M059J (cell line): ENCODE measurements around the gene VEZF1. TPM values are rescaled to one million over a fixed set of nuclear protein-coding genes. Genes with fewer than 3 reads are reported as not detected.
A peak's percentile ranks its signal among the peaks of the same experiment; 100 is the strongest.

Experiments
- DNase-seq: peaks from one replicate; pipeline ENCODE4 v3.0.0-alpha.2; 2012; ENCODE audit warnings: low read depth
- total RNA-seq: library from RNA; depleted of rRNA; stranded (reverse); fragments of >200 nt; shearing (Covaris generic); gene quantifications from 2 replicates; pipeline ENCODE4 v1.2.3, GENCODE V29; 2014; rRNA removed

Gene VEZF1, protein sequence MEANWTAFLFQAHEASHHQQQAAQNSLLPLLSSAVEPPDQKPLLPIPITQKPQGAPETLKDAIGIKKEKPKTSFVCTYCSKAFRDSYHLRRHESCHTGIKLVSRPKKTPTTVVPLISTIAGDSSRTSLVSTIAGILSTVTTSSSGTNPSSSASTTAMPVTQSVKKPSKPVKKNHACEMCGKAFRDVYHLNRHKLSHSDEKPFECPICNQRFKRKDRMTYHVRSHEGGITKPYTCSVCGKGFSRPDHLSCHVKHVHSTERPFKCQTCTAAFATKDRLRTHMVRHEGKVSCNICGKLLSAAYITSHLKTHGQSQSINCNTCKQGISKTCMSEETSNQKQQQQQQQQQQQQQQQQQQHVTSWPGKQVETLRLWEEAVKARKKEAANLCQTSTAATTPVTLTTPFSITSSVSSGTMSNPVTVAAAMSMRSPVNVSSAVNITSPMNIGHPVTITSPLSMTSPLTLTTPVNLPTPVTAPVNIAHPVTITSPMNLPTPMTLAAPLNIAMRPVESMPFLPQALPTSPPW
- total RNA-seq = 62.4 and 63.3 TPM in 2 replicates

GRCh38 chr17:57987581-57988300 is at the start of gene VEZF1:
VEZF1 (minus strand) TSS chr17:57988254; CDS start chr17:57988111, 143 bp downstream.
- DNase-seq = peak; percentile 67

- DNase-seq = no peak
Observed at GRCh38 chr17:58032691-58033415, 44.8 kb upstream of the VEZF1 start.

DNA sequence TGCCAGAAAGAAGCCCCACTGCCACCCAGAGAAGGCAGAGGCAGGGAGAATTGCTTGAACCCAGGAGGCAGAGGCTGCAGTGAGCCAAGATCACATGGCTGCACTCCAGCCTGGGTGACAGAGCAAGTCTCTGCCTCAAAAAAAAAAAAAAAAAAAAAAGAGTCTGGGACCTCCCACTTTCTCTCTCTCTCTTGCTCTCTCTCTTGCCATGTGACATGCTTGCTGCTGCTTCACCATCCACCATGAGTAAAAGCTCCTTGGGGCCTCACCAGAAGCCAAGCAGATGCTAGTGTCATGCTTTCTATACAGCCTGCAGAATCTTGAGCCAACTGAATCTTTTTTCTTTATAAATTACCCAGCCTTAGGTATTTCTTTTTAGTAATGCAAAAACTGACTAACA is 40.5 kb upstream of the VEZF1 start:
- no peak for DNase-seq

DNA sequence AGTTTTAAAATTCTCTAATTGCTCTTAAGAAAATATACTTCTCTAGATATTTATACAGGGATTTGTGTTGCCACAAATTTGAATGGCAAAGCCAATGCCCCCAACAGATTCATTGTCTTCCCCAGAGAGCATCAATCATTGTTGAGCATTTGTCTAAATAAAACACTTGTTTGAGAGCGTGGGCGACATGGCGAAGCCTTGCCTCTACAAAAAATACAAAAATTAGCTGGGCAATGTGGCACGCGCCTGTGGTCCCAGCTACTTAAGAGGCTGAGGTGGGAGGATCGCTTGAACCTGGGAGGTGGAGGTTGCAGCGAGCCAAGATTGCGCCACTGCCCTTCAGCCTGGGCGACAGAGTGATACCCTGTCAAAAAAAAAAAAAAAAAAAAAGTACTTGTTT is 32.3 kb upstream of the VEZF1 start:
- DNase-seq = no peak

GRCh38 chr17:58019521-58019920 is 31.5 kb upstream of the VEZF1 start:
- DNase-seq = no peak

DNA sequence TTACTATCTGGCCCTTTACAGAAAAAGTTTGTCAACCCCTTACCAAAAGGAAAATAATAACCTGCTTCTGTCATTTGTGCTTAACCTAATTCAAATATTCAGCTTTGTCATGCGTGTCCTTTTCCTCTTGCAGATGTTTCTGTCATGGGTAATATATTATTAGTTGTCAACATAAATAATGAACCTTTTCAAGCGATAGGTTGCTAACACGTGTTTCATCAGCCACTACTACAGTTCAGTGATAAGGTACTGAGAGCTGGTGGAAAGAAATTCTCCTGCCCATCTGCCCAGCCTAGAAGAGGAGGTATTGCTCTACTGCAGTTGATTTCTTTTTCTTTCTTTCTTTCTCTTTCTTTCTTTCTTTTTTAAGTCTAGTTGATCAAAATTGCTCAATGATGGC is 31.0 kb upstream of the VEZF1 start:
- DNase-seq = no peak

- DNase-seq = no peak
Observed at GRCh38 chr17:58010067-58010799, 22.2 kb upstream of the VEZF1 start.

DNA sequence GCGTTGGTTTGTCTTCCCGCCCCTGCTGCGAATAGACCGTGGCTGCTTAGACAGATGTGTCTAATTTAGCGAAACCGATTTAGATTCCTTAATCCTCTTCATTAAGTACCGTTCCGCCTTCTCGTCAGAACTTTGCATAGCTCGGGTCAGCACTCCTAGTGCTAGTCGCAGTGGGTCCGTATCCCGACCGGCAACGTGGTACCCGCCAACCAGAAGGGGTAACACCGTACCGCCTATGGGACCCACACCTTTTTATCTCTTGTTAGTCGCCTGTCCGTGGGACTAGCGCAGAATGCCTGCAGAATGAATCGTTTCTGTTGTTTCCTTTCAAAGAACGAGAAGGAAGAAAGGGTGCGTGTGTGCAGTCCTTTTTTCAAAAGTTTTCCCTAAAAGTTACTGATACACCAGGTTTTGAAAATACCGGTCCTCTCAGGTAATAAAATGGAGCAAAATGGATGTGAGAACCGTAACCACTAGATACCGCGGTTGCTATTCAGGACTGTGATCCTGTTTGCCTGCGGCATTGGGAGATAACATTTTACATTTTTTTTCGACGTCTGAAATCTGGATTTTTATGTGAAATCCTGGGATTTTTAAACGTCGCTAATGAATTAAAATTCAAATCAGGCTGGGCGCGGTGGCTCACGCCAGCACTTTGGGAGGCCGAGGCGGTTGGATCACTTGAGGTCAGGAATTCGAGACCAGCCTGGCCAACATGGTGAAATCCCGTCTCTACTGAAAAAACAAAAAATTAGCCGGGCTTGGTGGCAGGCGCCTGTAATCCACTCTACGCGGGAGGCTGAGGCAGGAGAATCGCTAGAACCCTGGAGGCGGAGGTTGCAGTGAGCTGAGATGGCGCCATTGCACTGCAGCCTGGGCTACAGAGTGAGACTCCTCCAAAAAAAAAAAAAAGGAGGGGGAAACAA is 20.0 kb upstream of the VEZF1 start:
- DNase-seq = no peak

DNA sequence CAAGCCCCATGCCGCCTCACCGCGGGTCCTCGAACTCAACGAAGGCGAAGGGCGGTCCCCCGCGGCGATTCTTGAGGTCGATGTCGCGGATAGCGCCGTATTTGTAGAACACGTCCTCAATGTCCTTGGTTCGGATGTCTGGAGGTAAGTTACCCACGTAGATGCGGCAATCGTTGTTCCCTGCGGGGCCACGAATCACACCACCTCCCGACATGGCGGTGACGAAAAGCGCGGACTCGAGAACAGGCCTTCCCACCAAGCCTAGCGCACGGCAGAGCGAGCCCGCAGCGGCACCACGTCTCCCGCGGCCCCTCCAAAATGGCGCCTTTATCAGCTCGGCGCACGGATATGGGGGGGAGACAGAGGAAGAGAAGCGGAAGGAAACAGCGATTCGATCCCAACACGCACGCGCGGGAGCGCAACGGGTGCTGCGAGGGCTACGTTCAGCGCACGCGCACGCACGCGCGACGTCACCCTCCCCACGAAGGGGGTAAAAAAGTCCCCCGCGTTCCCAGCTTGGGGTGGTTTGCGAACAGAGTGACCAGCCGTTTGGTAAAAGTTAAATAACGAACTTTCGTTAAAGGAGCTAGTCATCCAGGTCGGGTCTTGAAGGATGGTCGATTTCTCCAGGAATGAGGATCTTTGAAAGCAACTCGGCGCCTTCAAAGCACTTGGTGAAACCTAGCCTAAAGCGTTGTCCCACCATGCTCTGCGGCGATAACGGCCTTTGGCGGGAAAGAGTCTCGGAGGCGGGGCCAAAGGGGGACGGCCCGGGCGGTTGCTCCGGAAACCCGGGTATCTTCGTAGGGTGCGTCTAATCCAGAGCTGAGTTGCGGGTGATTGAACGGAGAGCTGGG is 19.1 kb upstream of the VEZF1 start, which contains the start of gene SRSF1:
TSS of gene SRSF1 (minus strand) at position 323 of the 857 bp plus-strand sequence. CDS start at position 214, 109 bp downstream.
- peak; percentile 96 for DNase-seq

DNA sequence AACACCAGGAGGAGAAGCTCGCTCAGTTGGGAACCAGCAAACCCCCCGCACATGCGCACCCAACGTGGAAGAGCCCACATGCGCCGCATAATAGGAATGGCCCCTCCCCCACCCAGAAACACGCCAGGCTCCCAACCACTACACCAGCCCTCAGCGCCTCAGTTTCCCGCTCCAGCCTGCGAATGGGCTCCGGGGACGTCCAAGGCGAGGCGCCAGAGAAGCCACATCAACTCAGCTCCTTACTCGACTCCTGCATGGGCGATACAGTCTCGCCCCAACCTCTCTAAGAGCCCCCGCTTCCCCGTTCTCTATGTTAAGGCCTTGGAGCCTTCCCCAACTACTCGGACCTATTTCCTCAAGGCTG is 18.5 kb upstream of the VEZF1 start:
- peak; percentile 67 for DNase-seq

DNA sequence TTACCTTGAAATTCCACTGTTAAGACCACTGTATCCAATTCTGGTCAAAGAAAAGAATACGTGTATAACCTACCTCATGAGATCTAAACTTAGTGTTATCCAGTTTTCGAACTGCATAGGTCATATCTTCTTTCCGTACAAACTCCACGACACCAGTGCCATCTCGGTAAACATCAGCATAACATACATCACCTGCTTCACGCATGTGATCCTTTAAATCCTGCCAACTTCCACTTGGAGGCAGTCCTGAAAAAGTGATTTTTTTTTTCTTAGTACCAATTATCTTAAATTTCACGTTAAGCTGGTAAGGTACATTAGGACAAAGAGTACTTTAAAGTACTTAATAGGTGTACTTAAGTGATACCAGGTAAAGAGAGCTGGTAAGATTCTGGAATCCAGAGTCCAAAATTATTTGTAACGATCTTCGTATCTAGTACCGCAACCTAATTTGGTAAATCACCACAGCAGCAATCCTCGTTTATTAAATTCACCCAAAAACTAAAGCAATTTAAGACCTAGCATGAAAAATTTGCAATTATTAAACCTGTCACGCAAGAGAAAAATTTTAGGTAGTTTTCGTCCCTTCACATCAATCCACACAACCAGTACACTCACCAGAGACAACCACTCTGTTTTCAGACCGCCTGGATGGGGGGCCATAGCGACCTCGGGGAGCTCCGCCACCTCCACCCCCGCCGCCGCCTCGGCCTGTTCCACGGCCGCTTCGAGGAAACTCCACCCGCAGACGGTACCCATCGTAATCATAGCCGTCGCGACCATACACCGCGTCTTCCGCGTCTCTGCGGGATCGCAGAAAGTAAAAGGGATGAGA is 17.9 kb upstream of the VEZF1 start:
- DNase-seq = no peak

DNA sequence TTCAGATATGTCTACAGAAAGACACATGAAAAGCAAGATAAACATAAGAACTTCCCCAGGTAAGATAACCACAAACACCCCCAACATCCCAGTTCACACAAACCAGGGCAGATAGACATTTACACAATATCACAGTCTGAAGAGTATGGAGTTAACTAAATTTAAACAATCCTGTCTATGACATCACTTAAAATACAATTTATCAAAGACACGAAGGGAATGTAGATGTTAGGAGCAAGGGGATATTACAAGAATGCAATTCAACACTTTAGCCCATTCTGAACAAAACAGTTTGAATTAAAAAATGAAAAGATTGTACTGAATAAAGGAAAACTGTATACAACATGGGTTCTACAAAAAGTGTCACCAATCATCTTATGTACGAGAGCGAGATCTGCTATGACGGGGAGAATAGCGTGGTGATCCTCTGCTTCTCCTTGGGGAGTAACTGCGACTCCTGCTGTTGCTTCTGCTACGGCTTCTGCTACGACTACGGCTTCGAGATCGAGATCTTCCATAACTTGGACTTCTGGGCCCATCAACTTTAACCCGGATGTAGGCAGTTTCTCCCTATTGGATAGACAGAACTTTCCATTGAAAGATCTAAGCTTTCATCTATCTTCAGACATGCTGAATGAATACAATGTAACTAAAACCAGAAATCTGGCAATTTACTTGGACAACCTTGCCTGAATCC is 17.1 kb upstream of the VEZF1 start:
- no peak for DNase-seq

- DNase-seq = no peak
Observed at GRCh38 chr17:58004060-58004459, 16.0 kb upstream of the VEZF1 start.

GRCh38 chr17:58002973-58003372 is 14.9 kb upstream of the VEZF1 start:
- DNase-seq = no peak

- no peak for DNase-seq
Observed at GRCh38 chr17:58002154-58002948, 14.3 kb upstream of the VEZF1 start.

DNA sequence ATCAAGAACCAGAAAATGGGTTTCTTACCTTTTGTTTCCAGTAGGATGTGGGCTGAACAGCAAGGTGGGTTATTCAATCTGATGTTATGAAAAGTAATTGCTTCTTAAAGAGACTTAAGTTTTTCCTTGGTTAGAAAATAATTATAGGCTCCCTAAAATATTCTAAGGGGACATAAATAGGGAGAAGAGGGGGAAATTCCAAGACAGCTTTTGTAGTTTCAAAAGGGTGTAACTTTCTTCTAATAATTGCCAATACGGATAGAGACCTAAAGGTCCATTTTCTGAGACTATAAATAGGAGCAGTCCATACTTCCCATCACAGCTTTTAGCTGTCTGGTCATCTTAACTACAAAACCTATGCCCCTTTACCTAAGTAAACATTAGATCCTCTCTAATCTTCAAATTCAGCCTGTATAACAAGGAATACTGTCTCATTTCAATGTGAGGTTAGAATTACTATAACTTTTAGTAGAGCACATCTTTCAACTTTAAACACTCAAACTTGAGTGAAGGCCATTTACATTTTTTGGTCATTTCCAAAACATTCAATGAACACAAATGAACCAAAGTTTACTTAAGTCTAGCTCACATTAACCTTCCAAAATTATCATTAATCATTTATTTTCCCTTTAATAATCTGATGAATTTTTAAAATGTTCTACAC is 13.5 kb upstream of the VEZF1 start:
- DNase-seq = no peak
